AG04450 (cell line): ENCODE data around the gene FBXO47. TPM values are rescaled to one million over a fixed set of nuclear protein-coding genes. Genes with fewer than 3 reads are reported as not detected.

ENCODE experiments used
- CTCF ChIA-PET: fragments of 300-600, 350-600 bp; formaldehyde crosslinking; extraction: SDS; loops from one replicate; lab custom pipeline; 2022; ENCODE audit warnings: antibody characterized with exemption, inconsistent platforms; lab: Charles Lee
- POLR2A ChIA-PET: fragments of 350-600 bp; formaldehyde crosslinking; extraction: SDS; loops from one replicate; lab custom pipeline; 2021; ENCODE audit warnings: antibody characterized with exemption, inconsistent platforms; lab: Yijun Ruan, JAX
- DNase-seq: peaks from one replicate; pipeline ENCODE4 v3.0.0-alpha.2; 2011; ENCODE audit warnings: low read depth, low spot score
- H3K27ac ChIP-seq: one replicate; pipeline ENCODE4 v1.5.1; 2012; ENCODE audit warnings: low read depth, low read length, control low read depth
- H3K27me3 ChIP-seq: one replicate; pipeline ENCODE4 v1.6.0; 2012; ENCODE audit warnings: low read length; ENCODE audit not compliant: control insufficient read depth, insufficient read depth
- H3K4me3 ChIP-seq: 2 replicates; pipeline ENCODE4 v1.5.1; 2011; ENCODE audit warnings: mild to moderate bottlenecking, low read depth, low read length, control low read depth
- H3K9me3 ChIP-seq: 2 replicates; pipeline ENCODE4 v1.5.1; 2012; ENCODE audit warnings: low read length; ENCODE audit not compliant: control insufficient read depth, insufficient read depth
- polyA minus RNA-seq: library from RNA; depleted of rRNA, polyadenylated mRNA; stranded (reverse); fragments of >200 nt; gene quantifications from 2 replicates; pipeline ENCODE4 v1.2.3, GENCODE V29; 2011; rRNA and poly(A)+ RNA removed
- polyA plus RNA-seq: library from polyadenylated mRNA; depleted of rRNA; stranded (reverse); fragments of >200 nt; gene quantifications from 2 replicates; pipeline ENCODE4 v1.2.3, GENCODE V29; 2011; rRNA removed
- TF ChIP-seq, protein P1 (sequence below): IDR thresholded peaks from 2 replicates; pipeline ENCODE4 v1.5.1; 2011; ENCODE audit warnings: low read depth, low read length, control low read depth, inconsistent platforms

The FBXO47 gene, protein sequence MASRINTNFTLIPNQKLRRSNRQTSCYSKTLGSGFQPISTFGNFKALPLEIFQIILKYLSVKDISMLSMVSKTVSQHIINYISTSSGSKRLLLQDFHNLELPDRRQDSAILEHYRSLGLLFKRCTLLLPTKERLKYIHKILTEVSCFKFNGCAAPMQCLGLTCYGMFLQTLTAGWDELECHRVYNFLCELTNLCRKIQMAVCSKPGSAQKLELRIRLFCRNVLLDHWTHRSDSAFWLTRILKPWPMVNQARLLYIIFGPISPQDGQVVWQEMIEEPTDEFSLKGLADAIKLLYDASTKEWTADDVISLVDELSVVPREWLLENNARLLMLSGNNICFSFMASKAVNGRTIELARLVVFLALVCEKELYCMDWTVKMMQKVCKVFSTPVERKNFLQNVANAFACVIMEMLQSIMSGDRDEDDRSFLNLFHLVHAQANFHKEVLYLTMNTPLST
- polyA plus RNA-seq (not detected in 2 replicates), polyA minus RNA-seq (not detected in 2 replicates)

DNA sequence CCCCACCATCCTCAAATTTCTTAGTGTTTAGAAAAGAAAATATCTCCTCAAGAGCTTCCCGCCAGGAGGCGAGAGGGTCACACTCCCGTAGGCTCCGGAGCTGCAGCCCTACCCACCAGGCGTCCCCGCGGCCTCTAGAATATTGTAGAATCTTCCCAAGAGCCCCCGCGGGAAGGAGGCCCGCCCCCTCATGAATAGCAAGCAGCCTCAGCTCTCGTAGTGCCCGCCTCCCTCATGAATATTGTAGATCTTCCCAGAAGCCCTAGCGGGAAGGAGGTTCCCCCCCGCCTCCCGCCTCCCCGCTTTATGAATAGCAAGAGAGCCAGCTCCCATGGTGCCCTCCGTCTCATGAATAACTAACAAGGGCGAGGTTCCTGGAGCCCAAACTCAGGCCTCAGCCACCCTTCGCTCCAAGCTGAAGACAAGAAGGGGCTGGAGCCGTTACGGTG lies at the start of gene FBXO47:
Gene FBXO47, minus strand, starts transcription at position 114 of the 449 bp plus-strand sequence. CDS start 4,378 bp downstream, outside the sequence.
- Histone ChIP-seq H3K27ac (peak within 1 kb of the TSS; percentile 31), H3K9me3 (peaks cover 4% of the 10 kb centered on the region; the same call in 1 of the 2 replicates), H3K27me3 (no peaks in the 10 kb centered on the region), H3K4me3 (peak within 1 kb of the TSS; percentile 20; the same call in 1 of the 2 replicates)
- TF ChIP-seq, protein P1, sequence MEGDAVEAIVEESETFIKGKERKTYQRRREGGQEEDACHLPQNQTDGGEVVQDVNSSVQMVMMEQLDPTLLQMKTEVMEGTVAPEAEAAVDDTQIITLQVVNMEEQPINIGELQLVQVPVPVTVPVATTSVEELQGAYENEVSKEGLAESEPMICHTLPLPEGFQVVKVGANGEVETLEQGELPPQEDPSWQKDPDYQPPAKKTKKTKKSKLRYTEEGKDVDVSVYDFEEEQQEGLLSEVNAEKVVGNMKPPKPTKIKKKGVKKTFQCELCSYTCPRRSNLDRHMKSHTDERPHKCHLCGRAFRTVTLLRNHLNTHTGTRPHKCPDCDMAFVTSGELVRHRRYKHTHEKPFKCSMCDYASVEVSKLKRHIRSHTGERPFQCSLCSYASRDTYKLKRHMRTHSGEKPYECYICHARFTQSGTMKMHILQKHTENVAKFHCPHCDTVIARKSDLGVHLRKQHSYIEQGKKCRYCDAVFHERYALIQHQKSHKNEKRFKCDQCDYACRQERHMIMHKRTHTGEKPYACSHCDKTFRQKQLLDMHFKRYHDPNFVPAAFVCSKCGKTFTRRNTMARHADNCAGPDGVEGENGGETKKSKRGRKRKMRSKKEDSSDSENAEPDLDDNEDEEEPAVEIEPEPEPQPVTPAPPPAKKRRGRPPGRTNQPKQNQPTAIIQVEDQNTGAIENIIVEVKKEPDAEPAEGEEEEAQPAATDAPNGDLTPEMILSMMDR, result peak; percentile 6; the same call in 1 of the 2 replicates
- CTCF ChIA-PET, result interaction anchor here (0.7 to 2.4 kb wide), 2 partner anchors 16 to 186 kb away, joined by 3 to 16 read pairs; no protein-coding TSS in a partner anchor
- DNase-seq, result peak; percentile 51
- POLR2A ChIA-PET, result interaction anchor here (0.6 to 0.7 kb wide), 2 partner anchors 66 to 233 kb away, joined by 3 to 12 read pairs; partner anchors contain the start of gene RPL19

DNA sequence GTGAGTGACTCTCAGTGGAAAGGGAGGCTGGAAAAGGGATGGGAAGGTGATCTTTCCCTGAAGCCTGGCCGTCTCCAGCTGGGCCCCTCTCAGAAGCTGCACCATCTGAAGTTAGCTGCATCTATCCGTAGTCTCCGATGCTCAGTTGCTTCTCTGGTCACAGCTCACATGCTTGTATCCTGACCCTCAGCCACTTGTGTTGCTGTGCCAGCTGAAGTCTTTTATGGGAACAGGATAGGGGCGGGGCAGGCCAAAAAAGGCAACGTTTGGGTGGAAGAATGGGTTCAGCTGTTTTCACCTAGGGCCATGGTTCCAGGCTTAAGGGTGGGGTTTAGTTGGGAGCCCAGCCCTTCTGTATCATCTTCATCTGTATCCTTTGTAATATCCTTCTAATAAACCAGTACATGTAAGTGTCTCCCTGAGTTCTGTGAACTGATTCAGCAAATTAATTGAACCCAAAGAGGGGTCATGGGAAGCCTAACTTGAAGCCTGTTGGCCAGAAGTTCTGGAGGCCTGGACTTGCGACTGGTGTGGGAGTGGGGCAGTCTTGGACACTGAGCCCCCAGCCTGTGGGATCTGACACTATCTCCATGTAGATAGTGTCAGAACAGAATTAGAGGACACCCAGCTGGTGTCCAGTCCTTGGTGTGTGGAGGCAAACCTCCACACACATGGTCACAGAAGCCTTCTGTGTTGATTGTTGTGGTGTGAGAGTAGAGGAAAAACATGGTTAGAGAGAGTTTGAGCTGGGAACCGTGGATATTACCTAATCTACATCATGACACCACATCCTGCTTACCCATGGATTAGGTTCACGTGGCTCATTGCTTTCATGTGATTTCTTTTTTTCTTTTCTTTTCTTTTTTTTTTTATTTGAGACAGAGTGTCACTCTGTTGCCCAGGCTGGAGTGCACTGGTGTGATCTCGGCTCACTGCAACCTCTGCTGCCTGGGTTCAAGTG lies 49.3 kb upstream of the FBXO47 start:
- no peak for DNase-seq

DNA sequence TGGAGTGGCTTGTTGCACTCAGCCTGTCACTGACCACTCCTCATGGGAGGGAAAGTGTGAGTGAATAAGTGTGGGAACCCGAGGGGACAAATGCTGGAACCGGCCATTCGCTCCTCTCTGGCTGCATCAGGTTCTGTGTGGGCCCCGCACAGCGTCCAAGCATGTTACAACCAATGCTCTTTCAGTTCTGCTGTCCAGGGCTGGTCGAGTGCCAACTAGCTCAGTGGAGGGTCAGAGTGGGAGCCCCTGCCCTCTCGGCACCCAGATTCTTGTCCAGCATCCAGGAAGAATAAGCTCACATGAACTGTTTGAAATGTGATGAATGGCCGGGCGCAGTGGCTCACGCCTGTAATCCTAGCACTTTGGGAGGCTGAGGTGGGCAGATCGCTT lies 48.3 kb upstream of the FBXO47 start:
- no peaks in the 10 kb centered on the region for H3K27me3 ChIP-seq
- no peak overlapping the region for H3K27ac ChIP-seq
- TF ChIP-seq, protein P1, result no peak
- ChIA-PET POLR2A (no interaction called here), CTCF (no interaction called here)
- H3K9me3 ChIP-seq, result no peaks in the 10 kb centered on the region; the same call in 1 of the 2 replicates
- no peak for DNase-seq
- H3K4me3 ChIP-seq, result no peak overlapping the region

More for the DNA sequence above, 49.3 kb upstream of the FBXO47 start:
- H3K4me3 ChIP-seq, result no peak overlapping the region
- no peaks in the 10 kb centered on the region for H3K27me3 ChIP-seq
- H3K9me3 ChIP-seq, result no peaks in the 10 kb centered on the region; the same call in 1 of the 2 replicates
- CTCF ChIA-PET, result no interaction called here
- H3K27ac ChIP-seq, result no peak overlapping the region
- TF ChIP-seq, protein P1, result no peak
- POLR2A ChIA-PET, result no interaction called here

DNA sequence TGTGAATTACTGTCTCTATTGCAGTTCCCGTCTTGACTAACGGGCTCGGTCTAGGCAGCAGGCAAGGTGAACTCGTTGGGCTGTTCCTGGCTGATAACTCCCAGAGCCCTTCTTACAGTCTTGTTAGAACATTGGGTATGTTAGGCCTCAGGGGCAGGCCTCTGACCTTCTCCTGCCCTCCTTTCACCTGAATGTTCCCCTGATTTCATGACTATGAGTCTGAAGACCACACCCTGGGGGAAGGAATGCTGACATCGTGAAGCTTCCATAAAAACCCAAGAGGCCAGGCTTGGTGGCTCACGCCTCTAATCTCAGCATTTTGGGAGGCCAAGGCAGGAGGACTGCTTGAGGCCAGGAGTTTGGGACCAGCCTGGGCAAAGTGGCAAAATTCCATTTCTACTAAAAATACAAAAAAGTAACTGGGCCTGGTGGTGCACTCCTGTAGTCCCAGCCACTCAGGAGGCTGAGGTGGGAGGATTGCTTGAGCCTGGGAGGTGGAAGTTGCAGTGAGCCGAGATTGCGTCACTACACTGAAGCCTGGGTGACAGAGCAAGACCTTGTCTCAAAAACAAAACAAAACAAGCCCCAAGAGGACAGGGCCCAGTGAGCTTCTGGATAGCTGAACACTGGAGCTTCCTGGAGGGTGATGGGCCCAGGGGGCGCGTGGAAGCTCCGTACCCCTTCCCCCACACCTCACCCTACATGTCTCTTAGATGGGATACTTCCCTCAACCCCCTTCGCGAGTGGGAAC lies 47.8 kb upstream of the FBXO47 start:
- Histone ChIP-seq H3K27me3 (peaks cover under 1% of the 10 kb centered on the region), H3K27ac (no peak overlapping the region), H3K4me3 (no peak overlapping the region), H3K9me3 (no peaks in the 10 kb centered on the region; the same call in 1 of the 2 replicates)
- TF ChIP-seq, protein P1, result no peak
- ChIA-PET CTCF (interaction anchor here (0.9 to 2.7 kb wide), 2 partner anchors 32 to 138 kb away, joined by 3 to 8 read pairs; no protein-coding TSS in a partner anchor), POLR2A (no interaction called here)
- DNase-seq, result no peak
